HG02973 (cell line): ENCODE results near the gene TRIM31.
"Not testable (repeated sequence)": the region's sequence is repeated elsewhere in the genome, so short reads cannot be mapped to it uniquely, and the experiment has no call there.

Experiments used
- ATAC-seq: cut with Tn5 transposase; IDR thresholded peaks from one replicate; pipeline ENCODE4 v1.9.1; 2021; ENCODE audit warnings: moderate library complexity; ENCODE audit not compliant: unreplicated experiment

The TRIM31 gene

GRCh38 chr6:30118691-30119090 is 5.8 kb upstream of the TRIM31 start:
- not testable (repeated sequence) for ATAC-seq

- no peak for ATAC-seq
These were observed 3.8 kb upstream of the TRIM31 start for GRCh38 chr6:30116724-30117123.

GRCh38 chr6:30113841-30114240 is 951 bp upstream of the TRIM31 start:
- no peak for ATAC-seq

- ATAC-seq: no peak
These were observed 392 bp downstream of the TRIM31 start for GRCh38 chr6:30112402-30112994.

GRCh38 chr6:30111266-30111856 is 1.5 kb downstream of the TRIM31 start:
- no peak for ATAC-seq

- no peak for ATAC-seq
These were observed 8.2 kb downstream of the TRIM31 start for GRCh38 chr6:30104661-30105060.

GRCh38 chr6:30103872-30104179 is 9.1 kb downstream of the TRIM31 start:
- no peak for ATAC-seq

- peak; percentile 65 for ATAC-seq
These were observed 9.7 kb downstream of the TRIM31 start for GRCh38 chr6:30102970-30103871.

- no peak for ATAC-seq
These were observed 10.4 kb downstream of the TRIM31 start for GRCh38 chr6:30102414-30102969.

- ATAC-seq: no peak
These were observed 11.2 kb downstream of the TRIM31 start for GRCh38 chr6:30101444-30102413.

- ATAC-seq: no peak
These were observed 12.1 kb downstream of the TRIM31 start for GRCh38 chr6:30100585-30101443.

GRCh38 chr6:30100154-30100553 is 12.7 kb downstream of the TRIM31 start:
- no peak for ATAC-seq

GRCh38 chr6:30097902-30098768 is 14.8 kb downstream of the TRIM31 start:
- no peak for ATAC-seq

- no peak for ATAC-seq
These were observed 16.1 kb downstream of the TRIM31 start for GRCh38 chr6:30096829-30097228.

GRCh38 chr6:30093951-30094661 is 18.8 kb downstream of the TRIM31 start:
- no peak for ATAC-seq

- no peak for ATAC-seq
These were observed 19.9 kb downstream of the TRIM31 start for GRCh38 chr6:30092852-30093543.

- no peak for ATAC-seq
These were observed 21.1 kb downstream of the TRIM31 start for GRCh38 chr6:30091577-30092381.
